GM06990 (cell line): ENCODE measurements around the gene ADGRG1.

Source experiments
- DNase-seq: peaks from one replicate; pipeline ENCODE4 v3.0.0-alpha.2; 2011; ENCODE audit not compliant: insufficient read length; ENCODE audit errors: extremely low read depth
- H3K27me3 ChIP-seq: replicated peaks from 2 replicates; pipeline ENCODE4 v1.6.0; 2011; ENCODE audit warnings: low read length; ENCODE audit not compliant: control insufficient read depth, insufficient read depth
- H3K36me3 ChIP-seq: 2 replicates; pipeline ENCODE4 v1.5.1; 2011; ENCODE audit warnings: low read length; ENCODE audit not compliant: control insufficient read depth, insufficient read depth
- H3K4me3 ChIP-seq: replicated peaks from 2 replicates; pipeline ENCODE4 v1.5.1; 2011; ENCODE audit warnings: low read depth, mild to moderate bottlenecking, control low read depth, low read length
- CTCF ChIP-seq: IDR thresholded peaks from 2 replicates; pipeline ENCODE4 v1.5.1; 2011; ENCODE audit warnings: low read length, control low read depth, mild to moderate bottlenecking, inconsistent platforms; ENCODE audit not compliant: insufficient read depth, poor library complexity, severe bottlenecking

ADGRG1 gene

GRCh38 chr16:57645691-57646387, 17.4 kb downstream of the ADGRG1 start:
- Histone ChIP-seq H3K36me3 (no peaks in the 10 kb centered on the region), H3K4me3 (no peak overlapping the region), H3K27me3 (peaks cover 3% of the 10 kb centered on the region)
- no peak for TF ChIP-seq CTCF
- DNase-seq, result no peak

- no peak for TF ChIP-seq CTCF
- Histone ChIP-seq H3K36me3 (no peaks in the 10 kb centered on the region), H3K4me3 (no peak overlapping the region), H3K27me3 (0 out of 2 replicates have a peak, but pooled peaks cover 3% of the 10 kb centered on the region)
- no peak for DNase-seq
Measured at GRCh38 chr16:57646388-57647039, 18.1 kb downstream of the ADGRG1 start.

GRCh38 chr16:57647136-57647875, 18.9 kb downstream of the ADGRG1 start:
- H3K36me3 ChIP-seq, result no peaks in the 10 kb centered on the region
- H3K27me3 ChIP-seq, result 0 out of 2 replicates have a peak, but pooled peaks cover 3% of the 10 kb centered on the region
- H3K4me3 ChIP-seq, result no peak overlapping the region
- no peak for DNase-seq
- no peak for TF ChIP-seq CTCF

- no peak for TF ChIP-seq CTCF
Measured at GRCh38 chr16:57648125-57648524, 19.7 kb downstream of the ADGRG1 start.

GRCh38 chr16:57648581-57649442, 20.4 kb downstream of the ADGRG1 start:
- peak; percentile 100 for TF ChIP-seq CTCF
- no peak overlapping the region for H3K4me3 ChIP-seq
- H3K36me3 ChIP-seq, result no peaks in the 10 kb centered on the region
- 0 out of 2 replicates have a peak, but pooled peaks cover 3% of the 10 kb centered on the region for H3K27me3 ChIP-seq
- DNase-seq, result peak; percentile 78

More at GRCh38 chr16:57648125-57648524, 19.7 kb downstream of the ADGRG1 start:
- peak; percentile 48 for DNase-seq
- H3K36me3 ChIP-seq, result no peaks in the 10 kb centered on the region
- H3K4me3 ChIP-seq, result no peak overlapping the region
- 0 out of 2 replicates have a peak, but pooled peaks cover 3% of the 10 kb centered on the region for H3K27me3 ChIP-seq
